NCI-H1105 (cell line): ENCODE measurements around the gene STT3B.

Source experiments
- DNase-seq: peaks from one replicate; lab custom pipeline; 2025; lab: John Stamatoyannopoulos, UW

Gene STT3B

DNA sequence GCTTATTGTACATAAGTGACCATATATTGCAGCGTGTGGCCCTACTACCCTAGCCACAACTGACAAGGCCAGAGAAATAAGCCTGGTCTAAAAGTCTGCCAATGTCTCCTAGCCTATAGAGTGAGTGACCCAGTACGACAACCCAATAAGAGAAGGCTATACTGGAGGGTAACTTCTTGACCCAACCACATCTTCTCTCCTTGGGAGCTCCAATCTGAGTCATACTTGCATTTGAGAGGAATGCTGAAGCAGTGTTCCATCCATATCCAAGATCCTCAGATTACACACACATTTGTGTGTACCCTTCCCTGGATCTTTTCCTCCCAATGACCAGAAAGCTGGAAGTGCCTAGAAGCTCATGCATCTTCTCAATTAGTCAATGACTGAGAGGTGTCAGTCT, 11.3 kb upstream of the STT3B start:
- DNase-seq: no peak

DNA sequence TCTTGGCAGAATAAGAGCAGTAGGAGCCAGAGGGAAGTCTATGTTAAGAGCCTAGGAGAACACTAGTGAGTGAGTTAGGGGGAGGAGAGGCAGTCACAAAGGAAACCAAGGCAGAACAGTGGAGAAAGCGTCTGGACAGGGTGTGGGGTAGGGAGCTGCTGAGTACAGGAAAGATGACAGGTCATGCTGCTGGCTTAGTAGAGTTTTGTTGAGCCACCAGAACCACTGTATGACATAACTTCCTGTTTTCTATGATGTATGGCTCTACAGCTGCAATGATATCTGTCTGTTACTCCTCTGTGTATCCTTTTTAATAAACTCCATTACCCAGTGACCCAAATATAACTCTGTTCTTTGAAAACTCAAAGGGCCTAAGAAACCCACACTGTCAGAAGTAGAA, 10.6 kb upstream of the STT3B start:
- no peak for DNase-seq

DNA sequence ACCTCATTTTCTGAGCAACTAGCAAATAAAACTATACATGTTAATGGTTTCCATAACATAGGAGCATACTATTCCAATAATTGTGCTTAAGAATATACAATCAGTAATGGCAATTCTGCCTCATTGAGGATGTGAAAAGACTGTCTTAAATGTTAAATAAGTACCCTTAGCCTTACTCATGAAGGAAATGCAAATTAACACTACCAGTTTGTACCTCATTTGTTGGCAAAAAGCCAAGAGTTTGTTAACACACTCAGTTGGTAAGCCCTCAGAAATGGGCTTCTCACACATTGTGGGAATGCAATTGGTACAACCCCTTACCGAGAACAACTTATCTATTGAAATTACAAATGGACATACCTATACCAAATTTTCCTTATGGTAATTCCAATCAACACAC, 9.2 kb upstream of the STT3B start:
- no peak for DNase-seq

DNA sequence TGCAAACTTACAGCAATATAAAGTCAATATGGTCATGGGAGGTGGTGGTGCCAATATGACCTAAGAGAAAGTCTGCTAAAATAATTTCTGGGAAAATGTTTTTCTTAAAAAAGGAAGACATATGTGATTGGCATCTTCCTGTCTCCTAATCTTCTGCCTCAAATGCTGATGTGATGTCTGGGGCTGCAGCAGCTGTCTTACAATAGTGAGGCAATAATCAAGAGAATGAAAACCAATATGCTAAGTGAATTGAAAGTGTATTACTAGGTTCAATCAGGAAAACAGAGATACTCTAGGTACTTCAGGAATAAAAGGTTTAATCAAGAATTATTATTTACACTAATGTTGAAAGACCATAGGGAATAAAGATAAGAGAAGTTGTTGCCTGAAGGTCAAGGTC, 7.2 kb upstream of the STT3B start:
- DNase-seq: no peak

DNA sequence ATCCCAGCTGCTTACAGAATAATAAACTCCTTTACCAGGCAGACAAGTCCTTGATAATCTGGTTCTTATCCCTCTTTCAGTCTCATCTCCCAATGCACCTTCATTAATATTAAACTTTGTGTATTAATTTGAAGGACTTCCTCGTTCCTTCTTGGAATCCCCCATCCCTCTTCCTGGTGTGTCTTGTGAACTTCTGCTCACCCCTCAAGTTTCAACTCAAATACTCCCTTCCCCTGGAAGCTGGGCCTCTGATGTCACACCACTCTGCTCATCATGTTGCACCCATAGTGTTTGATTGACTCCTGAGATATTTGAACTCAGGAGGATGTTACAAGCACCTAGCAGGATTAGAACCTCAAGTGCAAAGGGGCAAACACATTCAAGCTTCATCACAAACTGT, 3.3 kb upstream of the STT3B start:
- no peak for DNase-seq

DNA sequence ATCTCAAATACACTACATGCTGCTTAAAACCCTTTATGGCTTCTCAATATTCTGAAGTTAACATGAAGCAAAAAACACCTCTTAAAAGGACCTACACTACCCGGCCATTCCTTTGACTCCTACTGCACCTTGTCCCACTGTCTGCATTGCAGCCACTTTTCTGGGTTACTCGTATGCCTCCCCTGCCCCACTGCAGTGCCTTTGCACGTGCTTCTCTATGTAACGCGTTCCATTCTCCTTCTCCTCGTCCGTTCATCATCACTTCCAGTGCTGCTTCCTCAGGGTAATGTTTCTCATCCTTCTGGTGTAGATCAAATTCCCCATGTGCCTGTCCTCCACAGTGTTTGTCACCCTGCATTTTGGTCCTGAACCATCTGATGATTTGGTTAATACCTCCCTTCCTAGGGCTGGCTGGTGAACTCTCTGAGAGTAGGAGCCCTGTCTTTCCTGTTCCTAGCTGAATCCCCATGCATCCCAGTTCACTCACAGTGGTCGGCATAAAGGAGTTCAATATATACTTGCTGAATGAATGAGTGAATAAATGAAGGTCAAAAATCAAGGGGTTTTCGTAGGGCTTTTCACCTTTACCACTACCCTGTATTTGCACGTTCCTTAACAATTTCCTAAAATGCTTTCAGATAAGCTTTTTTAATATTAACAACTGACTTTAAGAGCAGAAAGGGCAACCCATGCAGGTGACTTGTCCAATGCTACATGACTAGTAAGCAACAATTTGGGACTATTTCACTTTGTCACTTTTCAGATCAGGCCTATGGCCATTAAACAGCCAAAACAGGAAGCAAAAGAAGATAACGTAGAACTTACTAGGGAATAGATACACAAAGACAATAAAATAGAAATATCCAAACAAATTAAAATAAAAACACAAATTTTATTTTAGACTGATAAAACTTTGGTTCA, 2.4 kb upstream of the STT3B start:
- DNase-seq: no peak

DNA sequence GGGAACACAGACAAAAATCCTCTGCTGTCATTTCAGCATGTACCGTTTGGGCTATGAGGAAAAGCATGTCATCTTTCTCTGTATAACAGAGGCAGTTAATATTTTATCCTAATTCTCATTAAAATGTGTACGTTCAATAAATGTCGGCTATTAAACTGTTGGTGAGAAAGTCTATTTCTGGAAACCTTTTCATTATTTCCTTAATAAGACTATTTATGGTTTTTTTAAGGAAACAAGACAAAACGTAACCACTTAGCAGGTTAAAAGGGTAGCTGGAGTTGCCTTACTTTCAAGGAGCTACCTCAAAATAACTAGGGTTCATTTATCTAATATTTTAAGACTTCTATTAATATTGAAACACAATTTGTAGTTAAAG, 1.8 kb upstream of the STT3B start:
- no peak for DNase-seq

DNA sequence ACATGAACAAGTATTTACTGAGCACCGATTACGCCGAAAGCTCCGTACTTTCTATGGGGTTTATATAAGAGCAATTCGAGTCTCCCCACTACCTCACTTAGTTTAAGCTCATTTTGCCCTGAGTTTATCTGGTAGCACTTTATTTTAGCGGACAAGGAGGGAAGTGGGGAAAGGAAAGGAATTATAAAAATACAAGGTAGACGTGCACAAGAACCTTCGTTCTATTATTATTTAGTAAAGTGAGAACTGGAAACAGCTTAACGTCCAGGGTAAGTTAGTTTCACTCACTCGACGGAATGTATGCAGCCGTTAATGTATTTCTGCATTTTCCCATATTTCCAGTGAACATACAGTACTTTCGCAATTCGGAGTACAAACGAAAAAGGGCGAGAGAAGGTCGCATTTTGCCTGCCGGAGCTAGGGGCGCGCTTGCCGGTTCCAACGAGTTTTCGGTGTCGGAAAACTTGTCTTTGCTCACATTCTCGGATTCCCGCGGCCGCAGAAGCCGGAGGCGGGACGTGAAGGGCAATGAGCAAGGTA, 1.2 kb upstream of the STT3B start:
- DNase-seq: no peak

DNA sequence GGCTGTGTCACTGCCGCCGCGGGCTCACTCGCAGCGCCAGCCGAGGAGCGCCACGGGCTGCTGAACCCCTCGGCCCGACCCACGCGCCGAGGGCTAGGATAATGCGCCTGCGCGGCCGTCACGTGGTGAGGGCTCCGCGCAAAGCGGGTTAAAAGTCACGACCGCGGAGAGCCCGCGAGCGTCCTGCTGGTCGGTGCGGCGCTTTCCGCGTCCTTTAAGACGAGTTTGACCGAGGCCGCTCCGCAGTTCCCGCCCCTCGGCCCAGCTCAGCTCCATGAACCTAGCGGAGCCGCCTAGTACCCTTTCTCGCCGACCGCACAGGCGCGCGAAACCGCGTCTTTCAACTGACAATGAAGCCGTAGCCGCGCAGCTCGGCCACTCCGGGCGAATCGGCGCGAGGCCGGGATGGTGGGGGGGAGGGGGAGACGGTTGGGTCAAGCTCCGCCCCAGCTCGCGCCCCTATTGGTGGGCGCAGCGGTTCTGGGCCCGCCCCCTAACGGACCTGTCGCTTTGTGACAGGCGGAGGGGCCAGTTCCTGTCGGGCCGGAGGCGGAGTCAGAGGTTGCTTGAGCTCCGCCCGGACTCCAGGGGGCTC, 636 bp upstream of the STT3B start:
- DNase-seq: peak; percentile 93

DNA sequence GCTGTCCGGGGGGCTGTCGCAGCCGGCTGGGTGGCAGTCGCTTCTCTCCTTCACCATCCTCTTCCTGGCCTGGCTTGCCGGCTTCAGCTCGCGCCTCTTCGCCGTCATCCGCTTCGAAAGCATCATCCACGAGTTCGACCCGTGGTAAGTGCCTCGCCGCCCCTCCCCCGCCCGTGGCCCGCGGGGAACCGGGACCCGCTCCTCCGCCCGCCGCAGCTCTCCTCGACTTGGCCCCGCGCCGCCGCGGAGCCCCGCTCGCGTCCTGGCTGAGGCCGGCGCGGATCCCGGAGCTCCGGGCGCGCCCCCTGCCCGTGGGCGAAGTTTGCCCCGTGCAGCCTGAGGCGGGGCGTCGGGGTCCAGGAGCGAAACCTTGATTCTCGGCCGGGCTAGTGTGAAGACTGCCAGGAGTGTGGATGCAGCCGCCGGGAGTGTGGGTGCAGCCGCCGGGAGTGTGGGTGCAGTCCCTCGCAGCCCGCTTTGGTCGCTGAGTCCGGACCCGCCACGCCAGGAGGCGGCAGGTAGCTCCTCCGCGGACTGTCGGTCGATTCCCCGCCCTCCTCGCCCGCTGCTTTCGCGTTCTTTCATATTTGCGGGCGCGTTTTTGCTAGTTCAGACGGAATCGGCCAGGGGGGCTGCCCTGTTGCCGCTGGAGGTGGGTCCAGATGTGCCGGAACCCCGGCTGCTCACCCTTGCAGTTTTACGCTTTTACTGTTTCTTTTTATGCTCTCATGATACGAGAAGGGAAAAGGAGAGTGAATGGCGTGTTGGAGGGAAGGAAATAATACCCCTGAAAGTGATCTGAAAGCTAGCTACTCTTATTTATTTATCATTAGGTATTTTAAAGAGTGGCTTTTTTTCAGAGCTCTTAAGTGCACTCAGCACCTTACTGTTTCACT, 692 bp downstream of the STT3B start:
- DNase-seq: no peak

DNA sequence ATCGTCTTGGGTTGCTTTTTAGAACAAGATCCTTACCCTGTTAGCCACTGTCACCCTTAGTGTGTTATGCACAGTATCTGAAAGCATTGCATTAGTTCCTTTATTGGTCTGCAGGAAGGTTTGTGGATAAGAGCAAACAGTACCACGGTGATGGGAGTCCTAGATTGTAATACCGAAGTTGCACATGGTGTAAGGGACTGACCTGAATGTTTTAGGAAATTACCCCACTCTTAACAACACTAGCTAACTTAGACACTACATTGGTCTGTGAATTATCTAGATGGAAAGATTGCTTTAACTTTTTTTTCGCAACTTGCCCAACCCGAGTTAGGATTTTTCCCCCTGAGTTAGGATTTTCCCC, 1.3 kb downstream of the STT3B start:
- no peak for DNase-seq

DNA sequence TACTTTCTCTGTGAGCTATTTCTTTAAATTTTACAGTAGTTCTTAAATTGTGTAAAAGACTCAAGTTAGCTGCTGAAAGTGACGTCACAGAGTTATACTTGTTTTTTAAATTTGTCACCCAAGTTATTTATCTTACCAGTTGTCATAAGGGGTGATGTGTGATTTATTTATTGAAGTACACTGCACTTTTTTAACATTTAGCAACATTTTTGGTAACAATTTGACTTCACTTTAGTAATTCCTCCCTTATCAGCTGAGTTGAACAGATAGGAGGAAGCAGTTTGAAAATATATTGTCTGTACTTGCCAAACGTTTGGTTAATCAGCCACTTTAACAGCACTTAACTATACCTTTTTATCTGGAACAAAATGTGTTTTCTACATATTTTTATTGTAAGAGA, 3.8 kb downstream of the STT3B start:
- DNase-seq: no peak

DNA sequence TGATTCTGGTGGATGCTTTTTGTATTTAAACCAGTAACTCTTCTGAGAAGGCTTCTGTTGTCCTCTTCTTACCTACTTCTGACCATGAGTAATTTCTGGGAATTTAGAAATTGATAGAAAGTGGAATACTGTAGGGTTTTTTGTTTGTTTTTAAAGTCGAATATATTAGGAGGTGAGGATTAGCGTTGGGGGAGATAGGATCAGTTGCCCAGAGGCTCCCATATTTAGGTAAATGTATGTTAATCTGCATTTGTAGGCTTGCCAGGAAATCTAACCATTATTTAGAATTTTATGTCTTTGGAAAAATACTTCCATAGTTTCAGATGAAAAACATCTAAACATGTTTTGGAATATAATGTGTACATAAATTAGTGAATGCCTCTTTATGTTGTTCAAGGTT, 6.1 kb downstream of the STT3B start:
- DNase-seq: no peak

DNA sequence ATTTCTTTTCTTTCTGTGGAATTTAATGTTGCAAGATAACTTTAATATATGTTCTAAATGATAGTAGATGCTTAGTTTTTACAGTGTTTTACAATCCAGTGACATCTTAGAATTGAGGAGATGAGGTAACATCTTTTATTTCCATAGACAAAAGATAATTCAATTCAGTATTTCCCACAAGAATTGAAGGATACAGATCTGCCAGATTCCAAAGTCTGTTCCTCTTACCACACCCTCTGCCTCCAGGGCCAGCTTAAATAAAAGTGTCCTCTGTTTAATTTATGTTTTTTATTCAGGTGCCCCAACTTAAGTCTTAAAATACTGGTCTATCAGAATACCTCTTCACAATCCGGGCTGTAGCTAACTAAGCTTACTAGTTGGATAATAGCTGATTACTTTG, 6.5 kb downstream of the STT3B start:
- DNase-seq: no peak

DNA sequence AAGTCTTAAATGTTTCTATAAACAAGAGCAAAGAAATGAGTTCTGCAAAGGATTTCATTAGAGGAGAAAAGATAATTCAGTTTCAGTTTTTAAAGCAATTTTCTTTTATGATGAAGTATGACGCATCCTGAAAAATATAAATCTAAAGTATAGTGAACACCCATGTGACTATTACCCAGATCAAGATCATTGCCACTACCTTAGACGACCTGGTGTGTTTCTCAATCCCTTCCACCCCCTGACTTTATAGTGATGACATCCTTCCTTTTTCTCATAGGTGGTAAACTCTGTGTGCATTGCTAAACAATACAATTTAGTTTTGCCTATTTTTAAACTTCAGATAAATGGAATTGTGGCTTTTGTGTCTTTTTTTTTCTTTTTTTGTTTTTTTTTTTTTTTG, 8.4 kb downstream of the STT3B start:
- DNase-seq: no peak

DNA sequence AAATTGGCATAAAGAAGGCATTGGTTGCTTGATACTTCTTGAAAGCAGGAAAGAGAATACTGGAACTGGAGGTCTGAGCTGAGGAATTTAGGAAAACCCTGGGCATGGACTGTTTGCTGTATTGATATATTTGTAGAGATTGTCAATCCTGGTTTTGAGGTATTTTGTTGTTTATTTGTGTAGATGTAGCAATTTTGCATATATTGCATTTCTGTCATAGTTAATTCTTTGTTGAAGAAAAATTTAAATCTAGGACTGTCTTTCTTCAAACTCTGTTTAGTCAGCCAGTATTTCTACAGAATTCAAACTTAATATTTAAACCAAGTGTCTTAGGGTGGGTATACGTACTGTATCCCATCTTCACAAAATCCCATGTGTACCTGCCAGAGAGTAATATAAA, 9.5 kb downstream of the STT3B start:
- no peak for DNase-seq

DNA sequence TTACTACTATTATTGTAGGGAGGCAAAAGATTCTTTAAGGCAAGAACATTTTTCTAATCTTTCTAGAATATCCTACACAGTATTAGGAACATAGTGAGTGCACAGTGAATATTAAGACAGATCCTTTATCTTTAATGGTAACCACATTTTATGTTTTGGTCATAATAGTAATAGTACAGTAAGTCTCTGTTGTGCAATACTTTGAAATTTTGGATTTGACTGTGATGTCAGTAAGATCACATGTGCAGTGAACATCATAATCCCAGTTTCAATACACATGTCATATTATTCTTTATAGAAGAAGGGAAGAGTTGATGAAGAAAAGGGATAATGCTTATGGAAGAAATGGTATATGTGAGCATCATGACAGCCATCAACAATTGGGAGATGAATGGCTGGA, 10.7 kb downstream of the STT3B start:
- no peak for DNase-seq

DNA sequence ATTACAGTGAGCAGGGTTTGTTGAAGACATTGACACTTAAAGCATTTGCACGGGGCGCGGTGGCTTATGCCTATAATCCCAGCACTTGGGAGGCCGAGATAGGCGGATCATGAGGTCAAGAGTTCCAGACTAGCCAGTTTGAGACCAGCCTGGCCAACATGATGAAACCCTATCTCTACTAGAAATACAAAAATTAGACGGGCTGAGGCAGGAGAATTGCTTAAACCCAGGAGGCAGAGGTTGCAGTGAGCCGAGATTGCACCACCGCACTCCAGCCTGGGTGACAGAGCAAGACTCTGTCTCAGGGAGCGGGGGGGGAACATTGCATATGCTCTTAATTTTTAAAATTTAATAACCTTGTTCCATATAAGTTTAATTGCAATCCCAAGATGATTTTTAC, 11.9 kb downstream of the STT3B start:
- no peak for DNase-seq

DNA sequence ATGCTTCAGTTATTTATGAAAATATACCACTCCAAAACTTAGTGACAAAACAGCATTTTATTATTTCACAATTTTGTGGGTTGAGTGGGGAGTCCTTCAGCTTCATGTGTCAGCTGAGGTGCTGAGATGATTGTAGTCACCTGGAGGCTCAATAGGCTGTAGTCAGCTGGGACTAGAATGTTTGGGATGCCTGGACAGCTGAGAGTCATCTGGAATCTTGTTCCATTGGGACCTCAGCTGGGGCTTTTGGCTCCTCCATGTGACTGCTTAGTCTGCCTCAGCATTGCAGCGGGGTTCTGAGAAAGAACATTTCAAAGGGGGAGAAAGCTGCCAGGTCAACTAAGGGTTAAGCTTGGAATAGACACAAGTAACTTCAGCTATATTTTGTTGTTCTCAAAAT, 13.4 kb downstream of the STT3B start:
- no peak for DNase-seq

DNA sequence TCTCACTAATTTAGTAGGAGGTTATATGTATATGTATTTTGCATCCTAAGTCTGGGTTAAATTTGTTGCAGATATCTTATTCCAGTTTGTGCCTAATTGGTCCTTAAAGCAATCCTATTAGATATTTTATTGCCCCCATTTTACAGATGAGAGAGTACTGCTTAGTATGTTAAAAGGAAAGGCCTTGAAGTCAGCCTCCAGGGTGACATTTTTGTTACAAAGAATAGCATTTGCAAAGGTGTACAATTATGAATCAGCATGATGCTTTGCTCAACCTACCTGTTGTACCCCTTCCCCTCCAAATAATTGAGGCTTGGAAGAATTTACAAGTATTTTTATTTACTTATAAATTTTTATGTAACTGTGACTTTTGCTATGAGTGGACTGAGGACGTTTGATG, 14.0 kb downstream of the STT3B start:
- DNase-seq: no peak

DNA sequence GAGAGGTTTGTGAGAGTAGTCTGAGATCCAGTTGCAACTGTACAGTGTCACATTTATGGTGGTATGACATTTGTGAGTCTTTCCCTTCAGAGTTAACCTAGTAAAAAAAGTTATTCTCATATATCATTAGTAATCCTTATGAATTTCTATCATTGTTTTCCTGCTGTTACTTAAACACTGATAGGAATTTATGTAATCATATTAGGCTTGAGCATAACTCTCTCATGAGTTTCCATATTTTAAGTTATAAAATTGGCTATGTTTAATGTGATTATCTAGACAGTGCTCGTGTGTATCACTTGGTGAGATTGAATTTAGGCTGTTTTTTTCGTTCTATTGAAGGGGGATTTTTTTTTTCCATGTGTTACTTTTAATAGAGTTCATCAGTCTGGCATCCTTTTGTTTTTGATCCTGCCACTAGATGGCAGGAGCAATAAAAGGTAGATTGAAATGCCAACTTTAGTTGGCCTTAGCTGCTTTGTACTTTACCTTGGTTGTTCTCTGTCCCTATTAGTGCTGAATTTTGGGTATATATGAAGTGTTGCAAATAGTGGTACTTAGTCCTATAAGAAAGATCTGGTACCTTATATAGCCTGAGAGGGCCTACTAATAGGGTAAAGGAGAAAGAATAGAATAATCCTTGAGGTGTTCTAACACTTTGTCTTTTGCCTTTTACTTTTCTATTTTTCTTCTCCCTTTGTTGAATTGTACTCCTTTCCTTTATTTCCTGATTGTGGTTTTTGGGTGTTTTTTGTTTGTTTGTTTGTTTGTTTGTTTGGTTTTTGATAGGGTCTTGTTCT, 17.9 kb downstream of the STT3B start:
- no peak for DNase-seq

DNA sequence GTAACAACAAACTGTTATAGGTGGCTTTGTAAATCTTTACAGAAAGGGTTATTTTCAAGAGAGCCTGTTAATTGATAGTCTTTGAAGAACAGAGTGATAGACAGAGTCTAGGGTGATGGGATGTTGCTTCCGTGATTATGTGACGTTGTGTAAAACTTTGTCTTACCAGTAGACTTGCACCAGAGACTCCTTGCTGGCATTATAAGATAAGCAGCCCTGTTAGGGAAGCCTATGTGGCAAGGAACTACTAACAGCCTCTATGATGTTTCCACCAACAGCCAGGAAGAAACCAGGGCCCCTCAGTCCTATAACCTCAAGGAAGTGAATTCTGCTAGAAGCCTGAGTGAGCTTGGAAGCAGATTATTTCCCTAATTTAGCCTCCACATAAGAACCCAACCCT, 18.9 kb downstream of the STT3B start:
- DNase-seq: no peak
